CD8-positive, alpha-beta memory T cell (primary cell): ENCODE results near the gene PHPT1. TPM values are rescaled to one million over a fixed set of nuclear protein-coding genes. Genes with fewer than 3 reads are reported as not detected.

Experiments
- CTCF ChIA-PET: fragments of 350-600 bp; sonication (Branson Sonifier 250); formaldehyde crosslinking; loops from one replicate; lab custom pipeline; 2021; ENCODE audit warnings: antibody characterized with exemption; lab: Charles Lee
- POLR2A ChIA-PET: fragments of 350-600 bp; sonication (Branson Sonifier 250); formaldehyde crosslinking; loops from one replicate; lab custom pipeline; 2021; ENCODE audit warnings: antibody characterized with exemption; lab: Charles Lee
- DNase-seq, 5 donors: peaks; one replicate each; pipeline versions ENCODE4 v3.0.0 to v3.0.0-alpha.2; 2020 to 2022; ENCODE audit warnings: mixed read lengths in 1 of 5
- H3K27ac ChIP-seq: one replicate; pipeline ENCODE4 v1.7.0; 2013; ENCODE audit warnings: low read depth, mild to moderate bottlenecking, low read length, moderate library complexity
- H3K27me3 ChIP-seq: 2 replicates; pipeline ENCODE4 v1.7.0; 2013; ENCODE audit warnings: low read length, mild to moderate bottlenecking; ENCODE audit not compliant: insufficient read depth, poor library complexity, severe bottlenecking
- H3K36me3 ChIP-seq: 2 replicates; pipeline ENCODE4 v1.7.0; 2013; ENCODE audit warnings: mild to moderate bottlenecking, low read length, moderate library complexity; ENCODE audit not compliant: insufficient read depth
- H3K4me1 ChIP-seq: 2 replicates; pipeline ENCODE4 v1.7.0; 2013; ENCODE audit warnings: mild to moderate bottlenecking, low read length, moderate library complexity; ENCODE audit not compliant: insufficient read depth
- H3K4me3 ChIP-seq: 2 replicates; pipeline ENCODE4 v1.7.0; 2013; ENCODE audit warnings: mild to moderate bottlenecking, low read length
- H3K9me3 ChIP-seq: 2 replicates; pipeline ENCODE4 v1.7.0; 2013; ENCODE audit warnings: mild to moderate bottlenecking, low read length
- H3K27ac Mint-ChIP-seq, 8 donors: one replicate each; pipeline ENCODE4 v1.8.0; 2020 to 2021; ENCODE audit warnings: mixed read lengths in 8 of 8, mild to moderate bottlenecking in 6 of 8, inconsistent platforms in 3 of 8, moderate library complexity in 3 of 8
- H3K27me3 Mint-ChIP-seq, 2 donors: one replicate each; pipeline ENCODE4 v1.8.0; 2020 to 2021; ENCODE audit warnings: mixed read lengths in 2 of 2, mild to moderate bottlenecking in 1 of 2, moderate library complexity in 1 of 2
- H3K36me3 Mint-ChIP-seq, 3 donors: one replicate each; pipeline ENCODE4 v1.8.0; 2020 to 2021; ENCODE audit warnings: mixed read lengths in 3 of 3, inconsistent platforms in 1 of 3, mild to moderate bottlenecking in 1 of 3
- H3K4me1 Mint-ChIP-seq, 3 donors: one replicate each; pipeline ENCODE4 v1.8.0; 2020 to 2021; ENCODE audit warnings: mixed read lengths in 3 of 3, inconsistent platforms in 1 of 3, mild to moderate bottlenecking in 1 of 3
- H3K4me3 Mint-ChIP-seq, 7 donors: one replicate each; pipeline ENCODE4 v1.8.0; 2020 to 2021; ENCODE audit warnings: mixed read lengths in 7 of 7, mild to moderate bottlenecking in 6 of 7, moderate library complexity in 4 of 7, inconsistent platforms in 2 of 7
- H3K9me3 Mint-ChIP-seq, 5 donors: one replicate each; pipeline ENCODE4 v1.8.0; 2020 to 2022; ENCODE audit warnings: mixed read lengths in 5 of 5, mild to moderate bottlenecking in 3 of 5, moderate library complexity in 2 of 5, inconsistent platforms in 1 of 5
- polyA plus RNA-seq: library from polyadenylated mRNA; unstranded; fragments of 300-500 nt; fragmentation: Illumina TruSeq; gene quantifications from one replicate; pipeline ENCODE4 v1.2.3, GENCODE V29; 2021
- total RNA-seq, 2 experiments: library from RNA; stranded (reverse); gene quantifications; one replicate each; pipeline ENCODE4 v1.2.3, GENCODE V29; 2021

The PHPT1 gene
- total and polyA plus RNA-seq, 3 experiments from 2014 or later: 100.0 to 110 (median 108) TPM

DNA sequence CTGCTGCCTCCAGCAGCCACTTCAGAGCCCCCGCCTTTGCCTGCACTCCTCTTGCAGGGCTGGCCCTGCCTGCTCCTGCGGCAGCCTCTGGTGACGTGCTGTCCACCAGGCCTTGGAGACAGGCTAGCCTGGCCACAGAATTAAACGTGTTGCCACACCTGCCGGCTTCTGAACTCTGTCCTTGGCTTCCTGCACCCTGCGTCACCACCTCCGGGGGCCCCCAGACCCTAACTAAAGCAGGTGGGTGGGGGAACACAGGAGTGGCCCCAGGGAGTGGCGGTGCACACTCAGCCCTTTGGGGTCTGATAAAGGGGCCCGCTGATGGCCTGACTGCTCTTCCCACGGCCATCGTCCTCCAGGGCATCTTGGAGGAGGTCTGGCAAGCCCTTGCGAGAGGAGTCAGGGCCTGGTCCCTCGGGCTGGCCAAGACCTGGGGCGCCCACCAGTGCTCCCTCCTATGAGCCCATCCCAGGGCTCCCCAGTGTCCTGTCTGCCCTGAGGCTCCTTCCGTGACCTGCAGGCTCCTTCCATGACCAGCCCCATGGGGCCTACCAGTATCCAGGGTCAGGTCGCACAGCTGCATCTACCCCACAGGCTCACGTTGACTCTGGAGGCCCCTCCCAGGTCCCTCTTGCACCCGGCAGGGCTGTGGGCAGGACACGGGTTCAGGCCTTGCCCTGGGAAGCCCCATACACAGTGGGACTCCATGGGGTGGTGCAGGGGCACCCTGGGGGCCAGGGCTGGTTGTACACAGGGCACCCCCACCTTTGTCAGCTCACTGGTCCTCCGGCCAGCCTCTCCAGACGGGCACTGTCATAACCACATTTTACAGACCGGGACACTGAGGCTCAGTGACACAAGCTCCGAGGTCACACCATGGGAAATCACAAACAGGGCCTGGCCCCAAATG, 1.9 kb downstream of the PHPT1 start:
- Mint-ChIP-seq H3K27ac (peak overlapping the region in 1 of 8 donors; percentile 27), H3K4me1 (peaks cover 0 to 27% (median 12%) of the 10 kb centered on the region in 3 donors), H3K9me3 (peaks cover 0 to 3% (median 0%) of the 10 kb centered on the region in 5 donors), H3K4me3 (peak overlapping the region in 1 of 7 donors; percentile 68), H3K27me3 (peaks cover 8 to 17% of the 10 kb centered on the region in 2 donors), H3K36me3 (peaks cover 0 to 5% (median 0%) of the 10 kb centered on the region in 3 donors)
- Histone ChIP-seq H3K9me3 (no peaks in the 10 kb centered on the region), H3K27me3 (peaks cover 4% of the 10 kb centered on the region), H3K36me3 (no peaks in the 10 kb centered on the region), H3K27ac (no peak overlapping the region), H3K4me3 (no peak overlapping the region), H3K4me1 (peaks cover 17% of the 10 kb centered on the region)
- ChIA-PET CTCF (interaction anchor here (1.5 to 1.6 kb wide), 2 partner anchors 9 to 196 kb away, joined by 3 to 6 read pairs; partner anchors contain the start of gene AJM1), POLR2A (interaction anchor here (0.6 kb wide), 1 partner anchor 148 kb away, joined by 3 read pairs; no protein-coding TSS in a partner anchor)
- peak in 1 of 5 donors; percentile 39 for DNase-seq

DNA sequence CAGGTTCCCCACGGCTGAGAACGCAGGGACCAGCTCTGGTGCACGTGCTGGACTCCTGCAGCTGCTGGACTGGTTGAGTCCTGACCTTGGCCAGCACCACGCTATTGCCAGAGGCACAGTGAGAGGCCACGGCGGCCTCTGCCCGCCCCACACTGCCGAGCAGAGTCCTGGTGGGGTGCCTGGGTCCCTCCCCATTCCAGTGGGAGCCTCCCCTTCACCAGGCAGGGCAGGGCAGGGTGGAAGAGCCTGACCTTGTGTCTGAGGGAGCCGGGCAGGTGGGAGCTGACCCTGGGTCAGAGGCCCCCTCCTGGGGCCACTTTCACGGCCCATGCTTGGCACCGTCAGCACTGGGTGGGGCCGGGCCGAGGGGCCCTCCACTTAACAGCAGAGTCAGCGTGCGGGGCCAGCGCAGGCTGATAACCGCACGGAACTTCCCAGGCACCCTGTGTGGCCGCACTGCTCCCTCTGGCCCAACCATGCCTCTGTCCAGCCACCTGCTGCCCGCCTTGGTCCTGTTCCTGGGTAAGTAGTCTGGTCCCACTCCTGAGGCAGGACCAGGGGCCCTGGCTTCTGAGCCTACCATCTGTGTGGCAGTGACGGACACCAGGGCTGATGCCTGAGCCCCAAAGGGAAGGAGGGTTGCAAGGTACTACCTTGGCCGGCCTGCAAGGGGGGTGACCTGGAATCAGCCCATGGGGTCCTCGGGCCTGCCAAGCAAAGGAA, 2.9 kb downstream of the PHPT1 start, which contains the start of gene MAMDC4:
TSS of gene MAMDC4 (plus strand) at position 406 of the 723 bp plus-strand sequence. CDS start at position 477, 71 bp downstream.
- Mint-ChIP-seq H3K9me3 (peaks cover 0 to 2% (median 0%) of the 10 kb centered on the region in 5 donors), H3K4me1 (peaks cover 0 to 21% (median 10%) of the 10 kb centered on the region in 3 donors), H3K27ac (peak within 1 kb of the TSS in 2 of 8 donors; percentile 24 to 27), H3K4me3 (peak within 1 kb of the TSS in 1 of 7 donors; percentile 68), H3K27me3 (peaks cover 4 to 12% of the 10 kb centered on the region in 2 donors), H3K36me3 (peaks cover 0 to 5% (median 0%) of the 10 kb centered on the region in 3 donors)
- CTCF ChIA-PET: interaction anchor here (1.5 to 1.6 kb wide), 2 partner anchors 10 to 195 kb away, joined by 3 to 6 read pairs; partner anchors contain the start of gene AJM1
- POLR2A ChIA-PET: no interaction called here
- peak in 1 of 5 donors; percentile 43 for DNase-seq
- peaks cover 17% of the 10 kb centered on the region for H3K4me1 ChIP-seq
- H3K36me3 ChIP-seq: no peaks in the 10 kb centered on the region
- H3K27me3 ChIP-seq: peaks cover 4% of the 10 kb centered on the region
- no peaks in the 10 kb centered on the region for H3K9me3 ChIP-seq
- no peak within 1 kb of the TSS for H3K27ac ChIP-seq
- H3K4me3 ChIP-seq: no peak within 1 kb of the TSS

DNA sequence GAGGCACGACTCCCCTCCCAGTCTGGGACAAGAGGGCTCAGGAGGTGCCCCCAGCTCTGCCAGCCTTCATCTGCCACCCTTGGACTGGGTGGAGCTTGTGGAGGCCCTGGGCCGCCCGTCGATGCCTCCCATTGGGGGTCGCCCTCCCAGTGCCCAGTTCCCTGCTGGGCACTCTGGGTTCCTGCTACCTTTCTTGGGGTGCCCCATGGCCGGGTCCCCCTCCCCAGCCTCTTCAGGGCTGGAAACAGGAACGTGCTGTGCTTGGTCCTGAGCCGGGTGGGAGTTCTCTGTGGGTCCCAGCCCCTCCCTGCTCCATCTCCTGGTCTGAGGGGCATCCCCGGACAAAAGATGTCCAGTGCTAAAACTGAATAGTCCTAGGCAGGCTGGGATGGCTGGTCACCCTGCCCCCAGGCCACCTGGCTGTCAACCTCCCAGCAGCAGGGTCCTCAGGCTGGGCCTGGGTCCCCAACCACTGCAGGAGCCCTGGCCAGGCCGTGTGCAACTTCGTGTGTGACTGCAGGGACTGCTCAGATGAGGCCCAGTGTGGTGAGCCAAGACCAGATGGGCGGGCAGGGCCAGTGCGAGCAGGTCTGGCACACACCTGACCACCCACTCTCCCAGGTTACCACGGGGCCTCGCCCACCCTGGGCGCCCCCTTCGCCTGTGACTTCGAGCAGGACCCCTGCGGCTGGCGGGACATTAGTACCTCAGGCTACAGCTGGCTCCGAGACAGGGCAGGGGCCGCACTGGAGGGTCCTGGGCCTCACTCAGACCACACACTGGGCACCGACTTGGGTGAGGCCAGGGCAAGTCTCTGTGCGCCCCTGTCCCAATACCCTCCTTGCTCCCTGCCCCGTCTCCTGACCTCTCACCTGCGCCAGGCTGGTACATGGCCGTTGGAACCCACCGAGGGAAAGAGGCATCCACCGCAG, 3.7 kb downstream of the PHPT1 start:
- H3K27ac ChIP-seq: no peak overlapping the region
- DNase-seq: peak in 1 of 5 donors; percentile 41
- Mint-ChIP-seq H3K9me3 (peaks cover 0 to 2% (median 0%) of the 10 kb centered on the region in 5 donors), H3K4me3 (no peak overlapping the region), H3K27me3 (peaks cover 0 to 7% of the 10 kb centered on the region in 2 donors), H3K27ac (no peak overlapping the region), H3K36me3 (peaks cover 0 to 5% (median 0%) of the 10 kb centered on the region in 3 donors), H3K4me1 (peaks cover 0 to 14% (median 6%) of the 10 kb centered on the region in 3 donors)
- H3K4me3 ChIP-seq: no peak overlapping the region
- peaks cover 2% of the 10 kb centered on the region for H3K27me3 ChIP-seq
- peaks cover 12% of the 10 kb centered on the region for H3K4me1 ChIP-seq
- H3K36me3 ChIP-seq: no peaks in the 10 kb centered on the region
- ChIA-PET POLR2A (no interaction called here), CTCF (interaction anchor here (1.6 kb wide), 1 partner anchor 194 kb away, joined by 3 read pairs; no protein-coding TSS in a partner anchor)
- H3K9me3 ChIP-seq: no peaks in the 10 kb centered on the region

DNA sequence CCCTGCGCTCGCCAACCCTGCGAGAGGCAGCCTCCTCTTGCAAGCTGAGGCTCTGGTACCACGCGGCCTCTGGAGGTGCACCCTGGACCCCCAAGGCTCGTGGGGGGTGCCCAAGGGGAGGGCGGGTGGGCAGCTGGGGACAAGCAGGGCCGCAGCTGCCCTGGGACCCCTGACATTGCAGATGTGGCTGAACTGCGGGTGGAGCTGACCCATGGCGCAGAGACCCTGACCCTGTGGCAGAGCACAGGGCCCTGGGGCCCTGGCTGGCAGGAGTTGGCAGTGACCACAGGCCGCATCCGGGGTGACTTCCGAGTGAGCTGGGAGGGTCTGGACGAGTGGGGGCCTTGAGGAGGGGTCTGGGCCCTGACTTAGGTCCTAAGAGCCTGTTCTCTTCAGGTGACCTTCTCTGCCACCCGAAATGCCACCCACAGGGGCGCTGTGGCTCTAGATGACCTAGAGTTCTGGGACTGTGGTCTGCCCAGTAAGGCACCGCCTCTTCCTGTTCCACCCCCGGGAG, 4.4 kb downstream of the PHPT1 start:
- Mint-ChIP-seq H3K27me3 (peaks cover 0 to 5% of the 10 kb centered on the region in 2 donors), H3K36me3 (peaks cover 0 to 5% (median 0%) of the 10 kb centered on the region in 3 donors), H3K4me1 (peaks cover 0 to 12% (median 5%) of the 10 kb centered on the region in 3 donors), H3K27ac (no peak overlapping the region), H3K9me3 (peaks cover 0 to 2% (median 0%) of the 10 kb centered on the region in 5 donors), H3K4me3 (no peak overlapping the region)
- ChIA-PET POLR2A (no interaction called here), CTCF (no interaction called here)
- Histone ChIP-seq H3K4me3 (no peak overlapping the region), H3K9me3 (no peaks in the 10 kb centered on the region), H3K36me3 (no peaks in the 10 kb centered on the region), H3K4me1 (peaks cover 9% of the 10 kb centered on the region), H3K27ac (no peak overlapping the region), H3K27me3 (no peaks in the 10 kb centered on the region)
- DNase-seq: peak in 1 of 5 donors; percentile 43

DNA sequence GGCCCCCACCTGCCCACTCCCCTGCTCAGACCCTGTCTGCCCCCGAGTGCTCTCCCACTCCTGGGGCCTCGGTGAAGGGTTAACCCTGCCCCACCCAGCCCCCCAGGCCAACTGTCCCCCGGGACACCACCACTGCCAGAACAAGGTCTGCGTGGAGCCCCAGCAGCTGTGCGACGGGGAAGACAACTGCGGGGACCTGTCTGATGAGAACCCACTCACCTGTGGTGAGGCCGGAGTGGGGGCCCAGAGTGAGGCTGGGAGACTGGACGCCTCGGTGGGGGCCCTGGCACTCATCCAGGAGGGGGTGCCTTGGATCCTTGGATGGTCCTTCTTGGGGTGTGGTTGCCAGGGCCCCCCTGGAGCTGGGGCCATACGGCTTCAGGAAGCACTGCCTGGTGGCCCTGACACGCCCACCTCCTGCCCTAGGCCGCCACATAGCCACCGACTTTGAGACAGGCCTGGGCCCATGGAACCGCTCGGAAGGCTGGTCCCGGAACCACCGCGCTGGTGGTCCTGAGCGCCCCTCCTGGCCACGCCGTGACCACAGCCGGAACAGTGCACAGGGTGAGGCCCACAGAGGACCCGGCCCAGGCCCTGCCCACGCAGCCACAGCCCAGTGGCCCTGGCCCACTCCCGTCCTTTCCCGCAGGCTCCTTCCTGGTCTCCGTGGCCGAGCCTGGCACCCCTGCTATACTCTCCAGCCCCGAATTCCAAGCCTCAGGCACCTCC, 5.1 kb downstream of the PHPT1 start:
- Mint-ChIP-seq H3K36me3 (peaks cover 0 to 1% (median 0%) of the 10 kb centered on the region in 3 donors), H3K27me3 (peaks cover 0 to 1% of the 10 kb centered on the region in 2 donors), H3K4me1 (peaks cover 0 to 8% (median 2%) of the 10 kb centered on the region in 3 donors), H3K27ac (no peak overlapping the region), H3K4me3 (no peak overlapping the region), H3K9me3 (no peaks in the 10 kb centered on the region)
- ChIA-PET POLR2A (no interaction called here), CTCF (no interaction called here)
- H3K4me1 ChIP-seq: peaks cover 9% of the 10 kb centered on the region
- H3K27me3 ChIP-seq: no peaks in the 10 kb centered on the region
- H3K36me3 ChIP-seq: no peaks in the 10 kb centered on the region
- no peak overlapping the region for H3K4me3 ChIP-seq
- H3K27ac ChIP-seq: no peak overlapping the region
- peak in 1 of 5 donors; percentile 44 for DNase-seq
- H3K9me3 ChIP-seq: no peaks in the 10 kb centered on the region

DNA sequence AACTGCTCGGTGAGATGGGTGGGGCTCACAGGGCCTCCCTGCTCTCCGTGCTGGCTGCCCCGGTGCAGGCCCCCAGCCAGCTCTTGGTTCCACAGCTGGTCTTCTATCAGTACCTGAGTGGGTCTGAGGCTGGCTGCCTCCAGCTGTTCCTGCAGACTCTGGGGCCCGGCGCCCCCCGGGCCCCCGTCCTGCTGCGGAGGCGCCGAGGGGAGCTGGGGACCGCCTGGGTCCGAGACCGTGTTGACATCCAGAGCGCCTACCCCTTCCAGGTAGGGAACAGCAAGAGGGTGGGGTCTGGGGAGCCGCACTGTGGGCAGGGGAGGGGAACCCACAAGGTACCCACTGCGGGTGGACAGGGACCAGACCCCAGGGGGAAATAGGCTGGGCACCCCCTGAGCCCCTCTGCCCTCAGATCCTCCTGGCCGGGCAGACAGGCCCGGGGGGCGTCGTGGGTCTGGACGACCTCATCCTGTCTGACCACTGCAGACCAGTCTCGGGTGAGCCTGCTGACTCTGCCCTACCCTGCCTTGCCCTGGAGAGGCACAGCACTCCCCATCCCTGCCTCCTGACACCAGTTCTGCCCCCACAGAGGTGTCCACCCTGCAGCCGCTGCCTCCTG, 5.7 kb downstream of the PHPT1 start:
- CTCF ChIA-PET: no interaction called here
- POLR2A ChIA-PET: no interaction called here

More for the DNA sequence above, 5.7 kb downstream of the PHPT1 start:
- DNase-seq: peak in 1 of 5 donors; percentile 41
- Histone ChIP-seq H3K36me3 (no peaks in the 10 kb centered on the region), H3K9me3 (no peaks in the 10 kb centered on the region), H3K27me3 (no peaks in the 10 kb centered on the region), H3K4me1 (peaks cover 6% of the 10 kb centered on the region), H3K27ac (no peak overlapping the region), H3K4me3 (no peak overlapping the region)
- H3K9me3 Mint-ChIP-seq: no peaks in the 10 kb centered on the region
- no peak overlapping the region for H3K4me3 Mint-ChIP-seq
- H3K27me3 Mint-ChIP-seq: no peaks in the 10 kb centered on the region
- H3K27ac Mint-ChIP-seq: no peak overlapping the region
- H3K4me1 Mint-ChIP-seq: peaks cover 0 to 3% (median 0%) of the 10 kb centered on the region in 3 donors
- H3K36me3 Mint-ChIP-seq: no peaks in the 10 kb centered on the region
